ENCODE measurements around the gene HAND1.

HAND1 gene

DNA sequence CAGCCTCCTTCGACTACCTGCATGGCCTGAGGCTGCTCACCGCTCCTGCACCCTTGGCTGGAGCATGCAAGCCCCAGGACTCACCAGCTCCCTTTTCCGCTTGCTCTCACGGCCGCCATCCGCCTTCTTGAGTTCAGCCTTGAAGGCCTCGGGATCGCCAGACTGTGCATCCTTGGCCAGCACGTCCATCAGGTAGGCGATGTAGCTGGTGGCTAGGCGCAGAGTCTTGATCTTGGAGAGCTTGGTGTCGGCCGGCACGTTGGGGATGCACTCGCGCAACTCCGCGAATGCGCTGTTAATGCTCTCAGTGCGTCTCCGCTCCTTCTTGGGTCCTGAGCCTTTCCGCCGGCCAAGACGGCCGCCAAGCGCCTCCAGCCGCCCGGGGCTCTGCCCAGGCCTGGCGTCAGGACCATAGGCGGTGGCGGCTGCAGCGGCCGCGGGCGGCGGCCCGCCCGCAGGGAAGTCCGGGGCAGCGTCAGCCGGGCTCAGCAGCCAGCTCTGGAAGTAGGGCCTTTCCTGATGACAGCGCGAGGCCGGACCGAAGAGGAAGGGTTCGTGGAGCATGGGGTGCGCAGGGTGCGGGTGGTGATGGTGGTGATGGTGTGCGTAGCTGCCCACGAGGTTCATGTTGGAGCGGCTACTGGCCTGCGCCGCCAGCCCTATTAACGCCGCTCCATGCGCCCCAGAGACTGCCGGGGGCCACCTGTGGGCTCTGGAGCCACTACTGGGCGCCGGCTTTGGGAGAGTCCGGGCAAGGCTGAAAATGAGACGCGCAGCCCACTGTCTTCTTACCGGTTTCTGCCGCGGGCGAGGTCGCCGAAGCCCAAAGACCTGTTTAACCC, 424 bp downstream of the HAND1 start:
- DNase-seq = no peak

GRCh38 chr5:154476354-154477205, 1.4 kb downstream of the HAND1 start:
- no peak for DNase-seq

DNA sequence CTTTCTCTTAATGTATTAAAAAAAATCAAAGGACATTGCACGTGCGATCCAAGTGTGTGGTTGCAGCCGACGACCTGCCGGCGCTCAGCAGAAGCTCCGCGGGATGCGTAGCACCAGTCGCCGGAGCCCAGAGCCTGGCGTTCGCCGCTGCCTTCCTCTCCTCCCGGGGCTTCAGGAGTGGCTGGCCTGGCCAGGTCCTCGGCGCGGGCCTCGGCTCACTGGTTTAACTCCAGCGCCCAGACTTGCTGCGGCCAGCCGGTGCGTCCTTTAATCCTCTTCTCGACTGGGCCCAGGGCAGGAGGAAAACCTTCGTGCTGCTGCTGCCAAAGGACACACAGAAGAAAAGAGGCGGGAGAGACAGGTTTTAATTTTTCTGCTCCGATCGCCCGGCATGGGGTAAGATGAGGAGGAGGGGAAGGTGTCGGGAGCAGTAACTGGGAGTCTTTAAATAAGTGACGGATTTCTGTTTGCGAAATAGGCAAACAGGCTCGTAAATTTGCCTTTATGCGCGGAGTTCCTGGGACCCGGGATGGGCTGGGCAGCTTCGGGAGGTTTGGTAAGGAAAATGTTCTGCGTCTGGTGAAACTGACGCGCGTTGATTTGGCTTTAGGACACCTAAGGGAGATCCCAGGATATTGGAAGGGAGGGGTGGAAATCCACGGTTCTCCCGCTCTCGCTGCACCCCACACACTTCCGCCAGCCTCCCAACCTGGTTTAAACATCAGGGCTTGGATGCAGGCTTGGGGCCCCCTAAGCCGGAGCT, 2.3 kb downstream of the HAND1 start:
- peak; percentile 43 for DNase-seq

- no peak for DNase-seq
Measured at GRCh38 chr5:154474396-154475334, 3.4 kb downstream of the HAND1 start.

DNA sequence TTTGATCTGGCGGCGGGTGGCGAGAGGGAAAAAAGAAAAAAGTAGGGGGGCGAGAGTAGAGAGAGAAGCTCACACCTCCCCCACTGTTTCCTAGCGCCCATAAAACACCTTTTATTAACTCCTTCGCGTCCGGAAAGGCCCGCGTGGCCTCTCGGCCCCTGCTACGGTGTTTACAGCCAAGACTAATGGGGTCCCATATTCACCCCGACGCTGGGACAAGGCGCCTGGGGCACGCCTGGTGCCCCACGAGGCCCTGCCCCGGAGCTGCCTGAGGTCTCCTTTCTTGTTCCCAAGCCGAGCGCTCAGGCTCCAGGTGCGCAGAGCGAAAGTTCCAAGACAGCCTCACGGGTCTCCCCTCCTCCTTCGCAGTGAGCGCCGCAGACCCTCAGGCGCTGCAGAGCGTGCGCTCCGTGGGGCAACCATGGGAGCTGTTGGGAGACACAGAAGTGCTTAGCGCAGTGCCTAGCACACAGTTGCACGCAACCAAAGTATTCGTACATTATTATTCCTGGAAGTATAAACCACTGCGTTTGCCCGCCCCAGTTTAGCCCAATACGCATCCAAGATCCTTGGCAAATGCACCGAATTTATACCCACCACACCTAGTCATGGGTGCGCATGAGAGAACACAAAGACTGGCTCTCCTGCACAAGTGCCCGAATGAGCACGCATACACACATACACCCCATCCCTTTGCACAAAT, 4.3 kb downstream of the HAND1 start:
- DNase-seq = no peak

DNA sequence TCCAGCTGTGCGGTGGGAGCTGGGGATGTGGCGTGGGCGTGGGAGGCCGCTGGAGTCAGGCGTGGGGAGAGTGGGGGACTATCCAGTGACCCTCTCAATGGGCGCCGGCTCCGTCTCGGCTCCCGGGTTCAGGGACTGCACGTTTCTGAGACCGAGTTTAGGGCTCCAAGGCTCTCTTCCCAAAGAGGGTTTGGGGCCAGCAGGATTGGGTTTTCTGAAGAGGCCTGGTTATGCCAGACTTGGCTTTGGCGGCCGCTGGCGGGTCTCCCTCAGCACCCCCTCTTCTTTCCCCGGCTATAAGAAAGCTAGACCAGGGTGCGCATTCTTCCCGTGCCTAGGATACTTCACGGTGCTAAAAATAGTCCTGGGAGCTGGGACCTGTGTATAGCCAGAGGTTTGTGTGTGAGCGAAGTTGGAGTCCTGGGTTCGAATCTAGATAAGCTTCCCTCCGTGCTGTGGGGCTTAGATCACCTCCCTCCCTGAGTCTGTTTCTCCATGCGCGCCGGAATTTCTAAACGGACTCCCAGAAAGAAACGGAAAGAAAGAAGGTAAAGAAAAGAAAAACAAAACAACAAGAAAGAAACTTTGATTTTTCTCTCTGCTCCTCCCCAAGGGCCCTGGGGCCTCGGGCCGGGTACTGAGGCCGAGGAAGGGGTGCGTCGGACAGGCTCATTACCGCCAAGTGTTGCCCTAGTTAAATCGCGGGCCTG, 5.0 kb downstream of the HAND1 start:
- no peak for DNase-seq

GRCh38 chr5:154470947-154471870, 6.8 kb downstream of the HAND1 start:
- DNase-seq = no peak

DNA sequence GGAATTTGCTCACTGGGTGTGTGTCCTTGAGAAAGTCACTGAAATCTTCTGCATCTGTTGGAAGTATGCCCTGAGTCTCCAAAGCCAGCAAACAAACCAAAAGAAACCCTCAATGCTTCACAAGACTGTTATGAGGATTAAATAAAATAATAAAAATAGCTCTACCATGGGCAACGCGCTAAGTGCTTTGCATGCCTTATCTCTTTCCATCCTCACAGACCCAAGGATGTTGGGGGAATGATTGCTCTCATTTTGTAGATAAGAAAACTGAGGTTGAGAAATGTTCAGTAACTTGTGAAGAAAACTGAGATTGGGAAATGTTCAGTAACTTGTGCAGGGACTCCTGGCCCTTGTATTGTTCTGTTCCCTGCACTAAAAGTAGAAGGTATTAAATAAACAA, 7.9 kb downstream of the HAND1 start:
- DNase-seq = no peak

DNA sequence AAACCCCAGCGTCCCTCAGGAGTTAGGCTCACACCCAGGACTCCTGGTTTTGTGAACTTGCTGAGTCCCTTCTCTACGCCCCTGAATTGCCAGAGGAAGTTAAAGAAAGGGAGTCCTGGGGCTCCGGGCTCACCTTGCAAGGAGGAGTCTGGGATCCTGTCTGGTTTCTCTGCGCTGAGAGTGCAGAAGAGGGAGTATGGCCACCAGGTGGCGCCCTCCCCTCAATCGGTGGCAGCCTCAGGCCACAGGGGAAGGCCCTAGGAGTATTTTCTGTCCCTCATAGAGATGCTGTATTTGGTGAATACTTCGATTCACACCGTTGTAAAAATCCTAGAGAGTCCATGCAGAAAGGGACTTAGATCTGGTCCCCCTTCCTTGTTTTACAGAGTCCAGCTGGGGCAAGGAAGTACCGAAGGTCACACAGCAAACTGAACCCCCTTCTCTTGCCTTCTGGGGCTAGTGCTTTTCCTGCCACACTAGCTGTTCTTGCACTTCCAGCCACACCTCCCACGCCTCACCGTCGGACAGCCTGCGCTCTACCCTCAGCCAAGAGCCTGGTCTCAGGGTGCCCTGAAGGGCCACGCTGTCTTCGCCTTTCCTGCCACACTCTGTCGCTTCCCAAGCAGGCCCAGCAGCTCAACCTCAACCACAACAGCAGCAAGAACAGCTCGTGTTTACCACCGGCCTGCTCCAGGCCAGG, 10.2 kb downstream of the HAND1 start:
- peak; percentile 79 for DNase-seq

- DNase-seq = no peak
Measured at GRCh38 chr5:154466671-154467070, 11.4 kb downstream of the HAND1 start.

GRCh38 chr5:154466147-154466546, 11.9 kb downstream of the HAND1 start:
- DNase-seq = no peak

- no peak for DNase-seq
Measured at GRCh38 chr5:154465169-154465568, 12.9 kb downstream of the HAND1 start.

DNA sequence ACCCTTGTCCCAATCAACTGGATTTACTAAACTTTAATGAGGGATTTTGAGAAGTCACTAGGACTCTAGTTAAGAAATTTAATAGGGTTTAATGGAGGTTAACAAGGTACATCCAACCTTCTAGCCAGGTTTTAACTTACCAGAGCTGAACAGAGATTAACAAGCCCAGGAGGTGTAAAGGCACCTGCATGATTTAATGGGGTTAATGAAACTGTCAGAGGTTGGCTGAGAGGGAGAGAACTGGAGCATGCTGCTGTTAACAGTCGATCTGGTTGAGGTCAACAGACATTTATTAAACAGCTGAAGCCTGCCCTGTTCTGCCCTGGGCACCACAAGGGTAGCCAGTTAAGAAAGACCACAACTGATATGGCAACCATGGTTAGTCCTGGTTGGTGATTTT, 13.6 kb downstream of the HAND1 start:
- no peak for DNase-seq

GRCh38 chr5:154461531-154461930, 16.5 kb downstream of the HAND1 start:
- DNase-seq = no peak

GRCh38 chr5:154460172-154460571, 17.9 kb downstream of the HAND1 start:
- no peak for DNase-seq

DNA sequence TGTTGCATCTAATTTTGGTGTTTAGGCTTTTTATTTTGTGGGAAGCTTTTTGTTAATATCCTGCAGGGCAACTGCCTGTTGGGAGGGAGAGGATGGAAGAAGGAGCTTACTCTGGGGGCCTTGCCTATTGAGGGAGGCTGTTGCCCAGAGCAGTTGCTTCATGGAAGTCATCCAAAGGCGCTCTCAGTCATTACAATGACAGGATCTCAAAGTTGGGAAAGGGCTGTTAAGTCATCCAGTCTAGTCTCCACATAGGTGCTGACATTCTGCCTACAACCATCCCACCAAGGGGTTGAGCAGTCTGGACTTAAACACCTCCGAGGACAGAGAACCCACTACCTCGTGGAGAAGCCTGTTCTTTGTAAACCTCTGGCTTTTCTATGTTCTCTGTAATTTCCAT, 19.0 kb downstream of the HAND1 start:
- no peak for DNase-seq

GRCh38 chr5:154456540-154456939, 21.5 kb downstream of the HAND1 start:
- DNase-seq = no peak

DNA sequence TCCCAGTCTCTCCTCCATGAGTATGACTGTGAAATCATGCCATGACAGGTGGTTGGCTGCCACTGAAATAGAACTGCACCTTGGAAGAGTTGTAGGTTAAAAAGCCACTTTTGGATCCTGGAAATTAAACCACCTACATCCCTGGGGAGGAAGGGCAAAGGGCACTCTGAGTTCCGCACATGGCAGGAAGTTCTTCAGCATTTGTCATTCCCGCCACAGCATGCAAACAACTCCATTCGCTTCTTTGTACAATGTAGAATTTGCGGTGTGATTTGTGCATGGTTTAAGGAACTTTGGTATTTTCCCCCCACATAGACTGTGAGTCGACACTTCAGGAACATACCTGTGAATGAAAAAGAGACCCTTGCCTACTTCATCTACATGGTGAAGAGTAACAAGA, 22.4 kb downstream of the HAND1 start:
- DNase-seq = no peak

DNA sequence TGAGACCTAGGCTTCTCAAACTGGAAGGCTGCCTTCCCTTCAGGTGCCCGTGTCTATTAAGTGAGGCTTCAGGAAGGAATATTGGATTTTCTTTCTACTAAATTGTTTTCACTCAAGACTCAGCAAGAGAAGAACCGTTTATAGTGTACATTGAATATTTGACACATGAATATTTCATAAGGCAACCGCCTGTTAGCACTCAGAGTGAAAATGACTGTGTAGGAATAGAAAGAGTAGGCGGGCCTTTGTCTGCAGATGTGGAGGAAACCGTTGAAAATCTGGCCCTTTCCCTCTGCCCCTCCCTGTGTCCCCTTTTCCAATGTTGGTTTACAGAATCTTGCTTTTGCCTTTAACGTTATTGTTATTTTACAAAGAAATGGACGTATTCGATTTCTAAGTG, 26.1 kb downstream of the HAND1 start:
- DNase-seq = no peak
